H4 (cell line): ENCODE measurements around the gene TULP3. TPM values are rescaled to one million over a fixed set of nuclear protein-coding genes. Genes with fewer than 3 reads are reported as not detected.
A peak's percentile ranks its signal among the peaks of the same experiment; 100 is the strongest.
"Not testable (repeated sequence)": the region's sequence is repeated elsewhere in the genome, so short reads cannot be mapped to it uniquely, and the experiment has no call there.

Experiments
- DNase-seq: peaks from one replicate; pipeline ENCODE4 v3.0.0-alpha.2; 2015; ENCODE audit warnings: low spot score
- total RNA-seq: library from RNA; depleted of rRNA; stranded (reverse); fragments of >200 nt; shearing (Covaris generic); gene quantifications from 2 replicates; pipeline ENCODE4 v1.2.3, GENCODE V29; 2014; rRNA removed

TULP3 gene
- total RNA-seq = 29.4 and 35.1 TPM in 2 replicates

DNA sequence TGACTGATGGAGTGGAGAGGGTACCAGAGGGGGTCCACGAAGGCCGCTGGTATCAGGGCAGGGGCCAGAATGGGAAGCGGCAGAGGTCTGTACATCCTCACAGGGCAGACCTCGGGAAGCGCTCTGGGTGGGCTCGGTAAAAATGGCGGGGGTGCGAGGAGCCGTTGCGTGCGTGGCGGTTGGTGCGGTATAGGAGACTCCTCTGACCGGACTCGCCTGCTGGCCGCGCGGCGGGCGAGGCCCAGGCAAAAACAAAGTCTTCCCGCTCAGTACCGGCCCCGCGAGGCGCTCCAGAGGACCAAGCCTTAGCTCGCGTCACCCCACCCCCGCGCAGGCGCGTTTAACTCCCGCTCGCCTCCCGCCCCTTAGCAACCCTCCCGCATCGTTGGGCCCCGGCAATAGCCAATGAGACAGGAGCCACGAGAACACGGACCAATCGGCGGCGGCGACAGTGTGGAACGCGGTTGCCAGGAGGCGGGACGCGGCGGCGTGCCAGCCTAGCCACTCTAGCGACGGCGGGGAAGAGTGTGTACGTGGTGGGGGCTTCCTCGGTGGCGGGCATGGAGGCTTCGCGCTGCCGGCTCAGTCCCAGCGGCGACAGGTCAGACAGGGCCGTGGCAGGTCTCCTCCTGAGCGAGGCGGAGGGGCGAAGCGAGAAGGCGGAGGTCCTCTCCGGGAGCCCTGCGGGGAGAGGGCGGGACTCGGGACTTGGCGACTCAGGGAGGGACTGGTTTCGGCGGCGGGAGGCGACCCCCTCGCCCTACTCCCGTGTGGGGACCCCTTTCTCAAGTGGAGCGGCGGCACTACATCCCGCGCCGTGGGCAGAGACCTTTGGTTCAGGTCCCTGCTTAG is at the start of gene TULP3:
TULP3 (plus strand) TSS at position 504 of the 852 bp plus-strand sequence; CDS start at position 561, 57 bp downstream.
- peak; percentile 98 for DNase-seq

GRCh38 chr12:2841056-2841650 is 49.5 kb upstream of the TULP3 start:
- DNase-seq = no peak

- no peak for DNase-seq
Measured at GRCh38 chr12:2842948-2843347, 47.7 kb upstream of the TULP3 start.

- peak; percentile 45 for DNase-seq
Measured at GRCh38 chr12:2844786-2845185, 45.9 kb upstream of the TULP3 start.

DNA sequence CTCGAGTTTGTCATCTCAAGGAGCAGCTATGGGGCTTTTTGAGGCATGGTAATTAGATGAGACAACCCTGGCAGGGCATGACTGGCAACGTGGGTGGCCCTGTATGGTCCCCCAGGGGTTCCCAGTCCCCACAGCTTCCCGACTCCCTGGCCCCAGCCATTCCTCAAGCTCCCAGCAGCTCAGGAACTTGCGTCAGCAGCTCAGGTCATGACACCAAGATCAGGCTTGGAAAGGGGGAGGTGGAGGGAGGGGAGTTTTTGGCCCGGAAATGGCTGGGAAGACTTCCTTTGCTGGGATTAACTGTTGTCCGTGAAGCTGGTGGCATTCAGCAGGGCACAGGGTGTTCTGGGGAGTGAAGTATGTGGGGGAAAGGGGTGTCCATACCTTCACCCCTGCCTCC is 45.4 kb upstream of the TULP3 start:
- peak; percentile 84 for DNase-seq

DNA sequence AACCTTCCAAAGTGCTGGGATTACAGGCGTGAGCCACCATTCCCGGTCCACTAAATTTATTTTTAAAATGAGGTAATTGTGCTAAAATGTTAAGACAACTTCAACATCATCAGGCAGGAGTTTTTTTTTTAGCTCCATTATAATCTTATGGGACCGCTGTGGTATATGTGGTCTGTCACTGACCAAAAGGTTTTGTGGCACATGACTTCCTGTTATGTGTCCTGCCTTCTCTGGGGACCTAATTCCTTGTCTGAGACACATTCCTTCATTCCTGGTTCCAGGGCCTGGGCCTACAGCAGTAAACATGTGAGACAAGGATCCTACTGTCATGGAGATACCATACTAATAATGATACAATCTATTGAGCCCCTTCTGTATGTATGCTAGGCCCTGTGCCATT is 38.8 kb upstream of the TULP3 start:
- no peak for DNase-seq

DNA sequence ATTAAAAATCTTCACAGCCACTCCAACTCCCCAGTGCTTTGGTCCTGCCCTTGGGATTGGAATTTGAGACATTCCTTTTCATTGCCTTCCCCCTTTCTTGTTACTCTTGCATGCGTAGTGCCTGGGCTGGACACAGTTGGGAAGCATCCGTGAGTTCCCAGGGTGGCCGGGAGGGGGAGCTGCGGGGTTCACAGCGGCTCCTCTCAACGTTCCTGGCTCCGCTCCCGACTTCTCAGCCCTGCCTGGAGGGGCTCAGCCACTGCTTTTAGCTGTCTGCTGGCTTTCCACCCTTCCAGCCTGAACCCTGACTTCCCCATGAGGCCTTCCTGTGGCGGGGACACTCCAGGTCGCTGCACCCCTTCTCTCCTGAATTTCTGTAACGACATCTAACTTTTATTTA is 37.1 kb upstream of the TULP3 start:
- peak; percentile 70 for DNase-seq

- no peak for DNase-seq
Measured at GRCh38 chr12:2854669-2855453, 35.8 kb upstream of the TULP3 start.

GRCh38 chr12:2855546-2855945 is 35.1 kb upstream of the TULP3 start:
- DNase-seq = no peak

GRCh38 chr12:2856051-2856450 is 34.6 kb upstream of the TULP3 start:
- no peak for DNase-seq

- DNase-seq = no peak
Measured at GRCh38 chr12:2857021-2857431, 33.7 kb upstream of the TULP3 start, which contains the start of gene TEX52. TSS of gene TEX52 (minus strand) at chr12:2857039. CDS start at chr12:2857026, 13 bp downstream.

DNA sequence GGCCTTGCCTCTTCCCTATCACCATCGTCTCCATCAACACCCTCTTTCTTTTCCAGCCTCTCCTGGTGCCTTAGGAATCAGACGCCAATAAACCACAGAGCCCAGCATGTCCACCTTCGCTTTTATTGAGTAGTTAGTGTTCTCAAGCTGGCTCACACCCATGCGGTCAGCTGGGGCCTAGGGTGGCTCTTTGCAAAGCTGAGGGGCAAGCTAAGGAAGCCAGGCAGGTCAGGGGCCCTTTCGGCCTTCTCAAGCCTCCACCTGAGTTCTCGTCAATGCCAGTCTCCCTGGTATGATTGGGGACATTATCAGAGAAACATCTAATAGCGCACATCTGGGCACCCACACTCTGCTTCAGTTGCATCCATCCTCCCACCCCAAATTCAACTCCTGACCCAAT is 33.1 kb upstream of the TULP3 start:
- DNase-seq = no peak

GRCh38 chr12:2858334-2858733 is 32.4 kb upstream of the TULP3 start:
- DNase-seq = no peak

DNA sequence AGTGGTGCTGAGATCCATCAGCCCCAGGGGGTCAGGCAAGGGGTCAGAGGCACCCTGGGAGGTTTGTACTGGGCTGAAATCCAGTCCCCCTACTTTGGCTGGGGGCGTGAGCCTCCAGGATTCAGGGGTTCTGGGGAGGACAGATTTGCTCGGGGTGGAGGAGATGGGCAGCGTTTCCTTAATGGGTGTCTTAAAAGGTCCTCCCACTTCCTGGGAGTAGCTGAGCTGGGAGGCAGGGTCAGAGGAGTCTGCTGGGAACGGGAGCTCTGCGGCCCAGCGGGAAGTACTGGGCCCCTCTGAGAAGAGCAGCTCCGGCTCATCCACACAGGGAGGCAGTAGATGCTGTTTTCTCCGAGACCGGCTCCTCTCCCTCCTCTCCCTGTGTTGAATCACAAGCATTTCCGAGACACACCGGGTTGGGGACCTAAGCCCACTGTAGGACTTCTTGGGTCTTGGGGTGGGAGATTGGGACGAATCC is 31.7 kb upstream of the TULP3 start:
- no peak for DNase-seq

GRCh38 chr12:2860170-2860569 is 30.5 kb upstream of the TULP3 start:
- no peak for DNase-seq

- no peak for DNase-seq
Measured at GRCh38 chr12:2862876-2863275, 27.8 kb upstream of the TULP3 start.

- DNase-seq = not testable (repeated sequence)
Measured at GRCh38 chr12:2863402-2863801, 27.3 kb upstream of the TULP3 start.

DNA sequence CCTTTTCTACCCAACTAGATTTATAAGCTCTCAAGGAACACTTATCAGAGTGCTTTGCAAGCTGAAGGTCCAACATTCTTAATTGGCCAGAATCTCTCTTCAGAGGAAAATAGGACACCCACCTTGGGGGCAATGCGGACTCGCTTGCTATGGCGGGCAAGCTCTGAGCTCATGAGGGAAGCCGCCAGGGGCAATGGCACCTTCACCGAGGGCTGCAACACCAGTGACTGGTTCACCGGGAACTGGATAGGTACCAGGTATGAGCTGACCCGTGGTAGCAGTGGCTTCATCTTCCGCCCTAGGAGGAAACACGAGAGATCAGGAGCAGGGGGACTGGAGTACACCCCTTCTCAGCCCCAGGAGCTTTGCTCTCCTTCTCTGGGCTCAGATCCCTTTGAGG is 26.5 kb upstream of the TULP3 start:
- no peak for DNase-seq

DNA sequence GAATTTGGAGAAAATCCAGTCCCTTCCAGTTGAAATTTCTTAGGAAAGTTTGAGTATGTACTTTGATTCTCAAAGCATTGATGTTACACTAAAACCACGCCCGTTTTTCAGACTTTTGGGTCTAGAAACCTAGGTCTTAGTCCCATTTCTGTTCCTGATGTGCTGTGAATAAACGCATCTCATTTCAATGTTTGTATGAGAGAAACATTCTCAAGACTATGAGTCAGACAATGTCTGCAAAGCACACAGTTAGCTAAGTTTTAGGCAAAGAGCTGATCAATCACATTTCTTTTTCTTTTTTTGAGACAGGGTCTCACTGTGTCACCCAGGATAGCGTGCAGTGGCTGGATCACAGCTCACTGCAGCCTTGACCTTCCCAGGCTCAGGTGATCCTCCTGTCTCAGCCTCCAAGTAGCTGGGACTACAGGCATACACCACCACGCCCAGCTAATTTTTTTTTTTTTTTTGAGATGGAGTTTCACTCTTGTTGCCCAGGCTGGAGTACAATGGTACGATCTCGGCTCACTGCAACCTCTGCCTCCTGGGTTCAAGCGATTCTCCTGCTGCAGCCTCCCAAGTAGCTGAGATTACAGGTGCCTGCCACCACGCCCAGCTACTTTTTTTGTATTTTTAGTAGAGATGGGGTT is 21.6 kb upstream of the TULP3 start:
- not testable (repeated sequence) for DNase-seq

DNA sequence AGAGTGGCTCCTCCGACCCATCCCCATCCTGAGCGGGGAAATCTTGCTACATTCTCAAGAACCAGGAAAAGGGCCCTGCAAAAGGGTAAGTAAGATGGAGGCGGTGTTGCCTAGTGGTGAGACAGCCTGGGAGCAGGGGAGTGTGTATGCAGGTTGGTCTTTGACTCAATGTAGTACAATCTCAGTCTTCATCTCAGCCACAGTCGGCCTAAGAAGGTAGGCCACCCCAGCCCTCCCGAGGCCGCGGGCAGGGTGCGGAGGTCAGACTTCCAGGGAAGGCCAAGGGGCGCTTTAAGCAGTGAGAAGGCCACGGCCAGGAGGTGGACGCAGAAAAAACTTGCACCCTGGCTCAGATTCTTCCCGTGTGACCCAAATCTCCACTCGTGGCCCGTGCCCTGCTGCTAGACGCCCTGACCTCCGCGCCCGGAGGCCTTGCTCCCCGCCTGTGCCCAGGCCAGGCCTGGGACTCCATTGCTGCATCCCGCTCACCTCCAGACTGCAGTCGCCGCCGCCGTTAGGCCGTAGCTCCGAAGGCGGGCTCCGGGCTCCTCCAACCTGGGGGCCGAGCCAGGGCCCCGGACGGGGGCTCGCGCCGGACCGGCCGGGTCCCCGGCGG is 14.2 kb upstream of the TULP3 start:
- no peak for DNase-seq
